Neural progenitor cell (in vitro differentiated cells): ENCODE data around the gene RCC2.

Experiments
- EZH2 ChIP-seq: fragments of 200-600 bp; sonication (generic); IDR thresholded peaks from 2 replicates; pipeline ENCODE4 v1.6.1; 2017; ENCODE audit warnings: antibody characterized with exemption, mild to moderate bottlenecking, moderate library complexity
- TF ChIP-seq, protein P1 (sequence below): fragments of 200-600 bp; sonication (generic); IDR thresholded peaks from 2 replicates; pipeline ENCODE4 v1.5.1; 2017; ENCODE audit warnings: antibody characterized with exemption, mild to moderate bottlenecking

DNA sequence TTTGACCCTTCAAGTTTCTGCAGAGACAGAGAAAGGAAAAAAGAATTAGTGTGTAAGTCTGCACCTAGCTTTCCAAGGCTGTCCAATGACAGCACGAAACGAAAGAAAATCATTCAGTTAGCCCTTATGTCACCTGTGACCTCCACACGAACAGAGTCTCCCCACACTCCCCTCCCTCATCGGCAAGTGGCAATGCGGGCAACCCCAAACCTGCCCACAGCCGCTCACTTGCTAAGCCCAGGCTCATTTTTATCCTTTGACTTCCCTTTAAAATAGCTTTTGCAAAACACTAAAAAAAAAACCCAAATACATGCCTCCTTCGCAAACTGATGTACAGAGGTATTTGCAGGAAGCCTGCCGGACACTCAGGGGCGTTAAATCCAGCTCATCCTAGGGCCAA, 10.3 kb downstream of the RCC2 start:
- TF ChIP-seq, protein P1, sequence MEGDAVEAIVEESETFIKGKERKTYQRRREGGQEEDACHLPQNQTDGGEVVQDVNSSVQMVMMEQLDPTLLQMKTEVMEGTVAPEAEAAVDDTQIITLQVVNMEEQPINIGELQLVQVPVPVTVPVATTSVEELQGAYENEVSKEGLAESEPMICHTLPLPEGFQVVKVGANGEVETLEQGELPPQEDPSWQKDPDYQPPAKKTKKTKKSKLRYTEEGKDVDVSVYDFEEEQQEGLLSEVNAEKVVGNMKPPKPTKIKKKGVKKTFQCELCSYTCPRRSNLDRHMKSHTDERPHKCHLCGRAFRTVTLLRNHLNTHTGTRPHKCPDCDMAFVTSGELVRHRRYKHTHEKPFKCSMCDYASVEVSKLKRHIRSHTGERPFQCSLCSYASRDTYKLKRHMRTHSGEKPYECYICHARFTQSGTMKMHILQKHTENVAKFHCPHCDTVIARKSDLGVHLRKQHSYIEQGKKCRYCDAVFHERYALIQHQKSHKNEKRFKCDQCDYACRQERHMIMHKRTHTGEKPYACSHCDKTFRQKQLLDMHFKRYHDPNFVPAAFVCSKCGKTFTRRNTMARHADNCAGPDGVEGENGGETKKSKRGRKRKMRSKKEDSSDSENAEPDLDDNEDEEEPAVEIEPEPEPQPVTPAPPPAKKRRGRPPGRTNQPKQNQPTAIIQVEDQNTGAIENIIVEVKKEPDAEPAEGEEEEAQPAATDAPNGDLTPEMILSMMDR = no peak
- TF ChIP-seq EZH2 = no peak
